ENCODE results near the gene SLC6A3. TPM values are rescaled to one million over a fixed set of nuclear protein-coding genes. Genes with fewer than 3 reads are reported as not detected.

SLC6A3 gene
- total RNA-seq, 4 donors from 2014 or later = 0.07 to 0.15 TPM; not detected in 2

- peaks cover 4 to 6% of the 10 kb centered on the region in 2 donors for H3K9me3 ChIP-seq
- no peak for DNase-seq
Observed at GRCh38 chr5:1430121-1430795, 15.0 kb downstream of the SLC6A3 start.

GRCh38 chr5:1429496-1429895, 15.7 kb downstream of the SLC6A3 start:
- Histone ChIP-seq H3K27ac (no peak overlapping the region), H3K4me1 (no peaks in the 10 kb centered on the region), H3K27me3 (no peaks in the 10 kb centered on the region), H3K9me3 (peaks cover 4 to 6% of the 10 kb centered on the region in 2 donors), H3K36me3 (no peaks in the 10 kb centered on the region), H3K4me3 (no peak overlapping the region)
- DNase-seq = no peak
- intact Hi-C loops (cut with DNase I; ENCODE audit: low total_unique reads) = no loop called here
- TF ChIP-seq POLR2A (IDR thresholded peaks at IDR 0.05) (no peak), CTCF (IDR thresholded peaks at IDR 0.05) (no peak)

More at GRCh38 chr5:1430121-1430795, 15.0 kb downstream of the SLC6A3 start:
- no peak for TF ChIP-seq POLR2A (IDR thresholded peaks at IDR 0.05)
- no peak for TF ChIP-seq CTCF (IDR thresholded peaks at IDR 0.05)
- no peaks in the 10 kb centered on the region for H3K27me3 ChIP-seq
- H3K36me3 ChIP-seq = no peaks in the 10 kb centered on the region
- H3K4me1 ChIP-seq = no peaks in the 10 kb centered on the region
- no peak overlapping the region for H3K27ac ChIP-seq
- H3K4me3 ChIP-seq = no peak overlapping the region
- intact Hi-C loops (cut with DNase I; ENCODE audit: low total_unique reads) = no loop called here

GRCh38 chr5:1429066-1429465, 16.2 kb downstream of the SLC6A3 start:
- no peak for DNase-seq
- H3K4me1 ChIP-seq = no peaks in the 10 kb centered on the region
- no peaks in the 10 kb centered on the region for H3K27me3 ChIP-seq
- H3K27ac ChIP-seq = no peak overlapping the region
- H3K36me3 ChIP-seq = no peaks in the 10 kb centered on the region
- no peak overlapping the region for H3K4me3 ChIP-seq
- intact Hi-C loops (cut with DNase I; ENCODE audit: low total_unique reads) = no loop called here
- H3K9me3 ChIP-seq = peaks cover 4 to 6% of the 10 kb centered on the region in 2 donors
- TF ChIP-seq CTCF (IDR thresholded peaks at IDR 0.05) (no peak), POLR2A (IDR thresholded peaks at IDR 0.05) (no peak)

- no peak overlapping the region for H3K27ac ChIP-seq
- H3K4me3 ChIP-seq = no peak overlapping the region
- intact Hi-C loops (cut with DNase I; ENCODE audit: low total_unique reads) = no loop called here
- DNase-seq = no peak
- H3K27me3 ChIP-seq = no peaks in the 10 kb centered on the region
- no peaks in the 10 kb centered on the region for H3K36me3 ChIP-seq
- TF ChIP-seq POLR2A (IDR thresholded peaks at IDR 0.05) (no peak), CTCF (IDR thresholded peaks at IDR 0.05) (no peak)
- H3K4me1 ChIP-seq = no peaks in the 10 kb centered on the region
- H3K9me3 ChIP-seq = peaks cover 4 to 6% of the 10 kb centered on the region in 2 donors
Observed at GRCh38 chr5:1428107-1428506, 17.1 kb downstream of the SLC6A3 start.

GRCh38 chr5:1424716-1425115, 20.5 kb downstream of the SLC6A3 start:
- no peaks in the 10 kb centered on the region for H3K4me1 ChIP-seq
- no peaks in the 10 kb centered on the region for H3K36me3 ChIP-seq
- H3K27ac ChIP-seq = no peak overlapping the region
- H3K4me3 ChIP-seq = no peak overlapping the region
- no peaks in the 10 kb centered on the region for H3K27me3 ChIP-seq
- intact Hi-C loops (cut with DNase I; ENCODE audit: low total_unique reads) = no loop called here
- TF ChIP-seq CTCF (IDR thresholded peaks at IDR 0.05) (no peak), POLR2A (IDR thresholded peaks at IDR 0.05) (no peak)
- no peak for DNase-seq
- H3K9me3 ChIP-seq = peaks cover 4 to 6% of the 10 kb centered on the region in 2 donors

All from uterus (tissue), 4 donors.